Measurements from ENCODE around the gene NCR2.
A peak's percentile ranks its signal among the peaks of the same experiment; 100 is the strongest.
"Not testable (repeated sequence)": the region's sequence is repeated elsewhere in the genome, so short reads cannot be mapped to it uniquely, and the experiment has no call there.

Gene NCR2, protein sequence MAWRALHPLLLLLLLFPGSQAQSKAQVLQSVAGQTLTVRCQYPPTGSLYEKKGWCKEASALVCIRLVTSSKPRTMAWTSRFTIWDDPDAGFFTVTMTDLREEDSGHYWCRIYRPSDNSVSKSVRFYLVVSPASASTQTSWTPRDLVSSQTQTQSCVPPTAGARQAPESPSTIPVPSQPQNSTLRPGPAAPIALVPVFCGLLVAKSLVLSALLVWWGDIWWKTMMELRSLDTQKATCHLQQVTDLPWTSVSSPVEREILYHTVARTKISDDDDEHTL

DNA sequence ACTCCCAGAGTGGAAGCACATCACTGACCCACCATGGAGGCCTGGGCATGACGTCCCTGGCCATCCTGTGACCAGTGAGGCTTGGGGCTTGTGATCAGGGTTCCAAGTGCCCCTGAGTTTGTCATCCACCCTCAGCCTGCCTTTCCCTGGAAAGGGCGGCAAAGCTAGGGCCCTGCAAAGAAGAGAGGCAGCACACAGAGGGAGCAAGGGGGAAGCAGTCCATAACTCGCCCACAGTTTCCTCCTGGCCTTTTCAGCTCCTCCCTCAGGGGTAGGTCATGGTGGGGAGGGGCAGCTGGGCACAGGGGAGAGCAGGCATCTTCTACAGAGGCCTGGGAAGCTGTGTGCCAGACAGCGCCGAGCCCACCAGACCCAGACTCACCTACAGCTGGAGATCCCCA is at the start of gene NCR2:
NCR2 (plus strand) TSS at position 313 of the 400 bp plus-strand sequence. CDS start 269 bp downstream, outside the sequence.
- H3K4me3 ChIP-seq (ENCODE audit: low read depth, low read length): no peak within 1 kb of the TSS

DNA sequence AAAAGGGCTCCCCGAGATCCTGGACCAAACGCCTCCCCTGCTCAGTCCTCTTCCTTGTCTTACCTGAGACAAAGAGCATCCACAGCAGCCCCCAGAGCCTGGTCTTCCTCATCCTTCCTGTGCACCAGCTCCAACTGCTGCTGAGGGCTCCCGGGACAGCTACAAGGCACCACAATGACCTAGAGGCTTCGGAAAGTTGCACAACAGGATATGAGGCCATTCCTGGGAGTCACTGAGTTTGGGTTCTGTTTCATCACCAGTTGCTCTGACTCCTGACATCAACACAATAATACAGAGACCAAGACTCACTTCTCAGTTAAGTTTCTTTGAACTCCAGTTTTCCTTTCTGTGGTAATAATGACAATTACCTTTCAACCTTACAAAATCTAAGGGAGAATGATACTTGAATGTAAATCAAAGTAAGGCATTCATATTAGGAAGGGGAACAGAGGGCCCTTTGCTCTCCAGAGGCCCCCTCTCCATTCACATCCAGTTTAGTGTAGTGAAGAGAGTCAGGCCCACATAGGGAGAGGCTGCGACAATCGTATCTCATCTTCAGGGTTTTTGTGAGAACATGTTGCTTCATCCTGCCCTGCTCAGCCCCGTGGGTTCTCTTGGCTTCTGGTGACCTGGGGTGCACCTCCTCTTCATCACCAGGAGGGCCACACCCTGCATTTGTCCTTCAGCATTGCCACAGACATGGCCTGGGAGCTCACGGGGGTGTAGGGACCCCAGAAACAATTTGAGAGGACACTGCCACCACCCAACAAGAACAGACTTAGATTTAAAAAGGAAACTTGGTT is 48.7 kb upstream of the NCR2 start, which contains the start of gene TREM1:
TREM1 (minus strand) TSS at position 139 of the 803 bp plus-strand sequence; CDS start at position 112, 27 bp downstream.
- H3K4me3 ChIP-seq (ENCODE audit: low read depth, low read length): no peak within 1 kb of the TSS

GRCh38 chr6:41288030-41288753 is 47.2 kb upstream of the NCR2 start:
- no peak overlapping the region for H3K4me3 ChIP-seq (ENCODE audit: low read depth, low read length)

- no peak overlapping the region for H3K4me3 ChIP-seq (ENCODE audit: low read depth, low read length)
Observed at GRCh38 chr6:41288754-41289129, 46.7 kb upstream of the NCR2 start.

GRCh38 chr6:41289815-41290214 is 45.6 kb upstream of the NCR2 start:
- no peak overlapping the region for H3K4me3 ChIP-seq (ENCODE audit: low read depth, low read length)

GRCh38 chr6:41291717-41292116 is 43.7 kb upstream of the NCR2 start:
- H3K4me3 ChIP-seq (ENCODE audit: low read depth, low read length): no peak overlapping the region

GRCh38 chr6:41294214-41294872 is 41.1 kb upstream of the NCR2 start:
- no peak overlapping the region for H3K4me3 ChIP-seq (ENCODE audit: low read depth, low read length)

DNA sequence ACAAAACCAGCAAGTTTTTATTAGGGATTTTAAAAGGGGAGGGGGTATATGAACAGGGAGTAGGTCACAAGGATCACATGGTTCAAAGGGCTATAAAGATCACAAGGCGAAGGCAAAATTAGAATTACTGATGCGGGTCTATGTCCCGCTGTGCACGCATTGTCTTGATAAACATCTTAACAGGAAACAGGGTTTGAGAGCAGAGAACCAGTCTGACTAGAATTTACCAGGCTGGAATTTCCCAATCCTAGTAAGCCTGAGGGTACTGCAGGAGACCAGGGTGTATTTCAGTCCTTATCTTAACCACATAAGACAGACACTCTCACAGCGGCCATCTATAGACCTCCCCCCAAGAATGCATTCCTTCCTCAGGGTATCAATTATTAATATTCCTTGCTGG is 38.2 kb upstream of the NCR2 start:
- not testable (repeated sequence) for H3K4me3 ChIP-seq (ENCODE audit: low read depth, low read length)

- H3K4me3 ChIP-seq (ENCODE audit: low read depth, low read length): no peak overlapping the region
Observed at GRCh38 chr6:41298785-41299502, 36.5 kb upstream of the NCR2 start.

DNA sequence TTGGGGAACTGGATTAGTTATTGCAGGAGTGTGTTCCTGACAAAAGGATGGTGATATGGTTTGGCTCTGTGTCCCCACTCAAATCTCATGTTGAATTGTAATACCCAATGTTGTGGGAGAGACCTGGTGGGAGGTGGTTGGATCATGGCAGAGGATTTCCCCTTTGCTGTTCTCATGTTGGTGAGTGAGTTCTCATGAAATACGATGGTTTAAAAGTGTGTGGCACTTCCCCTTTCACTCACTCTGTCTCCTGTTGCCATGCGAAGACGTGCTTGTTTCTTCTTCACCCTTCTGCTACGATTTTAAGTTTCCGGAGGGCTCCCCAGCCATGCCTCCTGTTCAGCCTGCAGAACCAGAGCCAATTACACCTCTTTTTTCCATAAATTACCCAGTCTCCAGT is 32.8 kb upstream of the NCR2 start:
- no peak overlapping the region for H3K4me3 ChIP-seq (ENCODE audit: low read depth, low read length)

DNA sequence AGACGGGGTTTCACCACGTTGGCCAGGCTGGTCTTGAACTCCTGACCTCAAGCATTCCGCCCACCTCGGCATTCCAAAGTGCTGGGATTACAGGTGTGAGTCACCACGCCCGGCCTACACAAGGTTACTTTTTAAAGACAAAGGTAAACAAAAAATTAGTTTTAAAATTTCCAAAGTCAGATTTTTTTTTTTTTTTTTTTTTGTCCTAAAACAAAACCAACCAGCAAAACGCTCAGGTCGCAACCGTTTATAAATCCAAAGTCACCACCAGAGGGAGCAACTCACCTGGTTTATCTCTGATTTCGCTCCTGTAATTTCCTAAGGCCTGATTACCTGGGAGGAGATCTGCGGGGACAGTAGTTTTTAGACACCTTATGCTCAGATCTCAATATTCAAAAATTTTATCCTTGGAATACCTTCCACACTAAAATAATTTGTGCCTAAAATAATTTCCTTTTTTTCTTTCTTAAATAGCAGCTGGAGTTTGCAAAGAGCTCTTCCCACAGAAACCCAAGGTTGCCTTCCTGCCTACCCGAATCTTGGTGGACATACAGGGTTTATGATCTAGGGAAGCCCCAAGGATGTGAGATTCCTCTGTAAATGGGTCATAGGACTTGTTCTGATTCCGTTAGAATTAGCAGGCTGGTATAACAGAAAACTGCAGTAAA is 29.1 kb upstream of the NCR2 start:
- no peak overlapping the region for H3K4me3 ChIP-seq (ENCODE audit: low read depth, low read length)

DNA sequence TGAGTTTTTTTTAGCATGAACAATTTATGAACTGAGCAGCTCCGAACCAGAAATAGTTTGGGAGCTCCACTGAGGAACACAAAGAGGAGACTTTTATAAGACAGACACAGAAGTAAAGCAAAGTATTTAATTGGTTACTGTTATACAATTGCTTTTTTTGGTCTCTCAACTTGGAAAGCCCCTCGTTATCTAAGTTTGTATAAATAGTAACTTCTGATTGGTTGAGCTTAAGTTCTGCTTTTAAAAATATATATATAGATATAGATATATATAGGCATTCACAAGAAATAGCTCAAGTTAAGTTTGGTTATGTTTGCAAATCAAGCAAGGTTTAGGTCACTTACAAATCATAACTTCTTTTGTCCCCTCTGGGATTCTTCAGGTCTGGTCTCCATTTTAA is 20.2 kb upstream of the NCR2 start:
- H3K4me3 ChIP-seq (ENCODE audit: low read depth, low read length): no peak overlapping the region

DNA sequence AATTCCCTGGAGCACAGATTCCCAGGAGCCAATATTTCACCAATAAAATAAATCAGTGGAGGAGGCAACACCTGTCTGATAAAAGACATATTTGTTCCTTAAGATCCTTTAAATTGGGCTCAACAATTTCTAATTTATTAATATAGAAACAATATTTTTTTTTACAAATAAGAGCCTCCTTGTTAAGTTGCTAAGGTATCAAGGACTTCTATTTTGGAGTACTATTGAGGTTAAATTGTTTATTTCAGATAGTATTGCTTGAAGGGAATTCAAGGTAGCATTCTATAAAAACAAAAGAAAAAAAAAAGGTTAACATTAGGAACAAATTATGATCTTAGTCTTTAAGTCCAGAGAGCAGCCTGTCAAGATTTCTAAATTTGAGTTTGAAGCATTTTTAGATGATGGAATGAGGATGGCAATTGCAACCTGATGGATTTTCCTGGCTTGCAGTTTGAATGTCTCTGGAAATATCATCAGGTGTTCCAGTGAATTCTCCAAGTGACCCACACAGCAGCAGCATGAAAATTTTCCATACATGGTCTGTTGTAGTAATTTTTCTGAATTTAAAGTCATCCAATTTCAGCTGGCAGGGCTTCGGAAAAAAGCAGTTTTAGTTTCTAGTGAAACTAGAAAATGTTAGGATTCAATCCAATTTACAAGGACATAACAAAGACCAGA is 19.3 kb upstream of the NCR2 start:
- H3K4me3 ChIP-seq (ENCODE audit: low read depth, low read length): no peak overlapping the region

GRCh38 chr6:41318261-41318653 is 17.2 kb upstream of the NCR2 start:
- peak overlapping the region; percentile 22 for H3K4me3 ChIP-seq (ENCODE audit: low read depth, low read length)

DNA sequence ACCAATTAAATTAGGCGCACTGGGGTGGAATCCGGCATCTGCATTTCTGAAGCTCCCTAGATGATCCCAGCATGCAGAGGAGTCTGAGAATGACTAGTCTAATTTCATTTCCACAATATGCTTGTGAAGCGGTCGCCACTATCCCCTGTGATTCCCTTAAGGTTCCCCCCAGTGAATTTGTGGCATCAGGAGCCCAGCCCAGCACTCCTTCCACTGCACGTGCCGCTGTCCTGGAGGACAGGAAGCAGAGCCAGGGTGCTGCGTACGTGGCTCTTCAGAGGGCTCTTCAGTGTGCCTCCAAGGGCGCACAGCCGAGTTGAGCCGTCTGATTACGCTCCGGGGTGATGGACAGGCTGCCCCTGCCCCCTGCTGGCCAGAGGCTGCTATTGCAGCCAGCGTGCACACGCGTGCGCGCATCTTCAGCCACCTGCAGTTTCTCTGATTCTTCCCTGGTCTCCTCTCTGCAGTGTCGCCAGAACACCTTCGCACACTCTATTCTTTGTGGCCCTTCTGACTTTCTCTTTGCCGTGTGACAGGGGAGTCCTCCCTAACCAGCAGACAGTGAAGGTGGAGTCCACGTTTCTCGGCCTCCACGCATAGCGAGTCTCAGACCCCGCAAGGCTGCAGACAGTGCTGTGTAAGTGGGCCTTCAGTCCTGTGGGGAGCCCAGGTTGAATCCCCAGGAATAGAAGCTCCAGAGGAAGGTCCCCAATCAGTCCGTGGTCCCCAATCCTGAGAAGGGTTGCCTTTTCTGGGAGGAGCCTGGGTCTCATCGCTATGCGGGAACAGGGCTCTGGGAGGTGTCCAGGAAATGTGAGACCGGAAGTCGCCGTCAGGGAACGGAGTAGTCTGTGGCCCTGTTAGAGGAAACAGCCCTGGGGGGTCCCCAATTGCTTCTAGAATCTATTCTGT is 16.5 kb upstream of the NCR2 start:
- H3K4me3 ChIP-seq (ENCODE audit: low read depth, low read length): peak overlapping the region; percentile 22

- H3K4me3 ChIP-seq (ENCODE audit: low read depth, low read length): no peak overlapping the region
Observed at GRCh38 chr6:41321183-41321582, 14.2 kb upstream of the NCR2 start.

DNA sequence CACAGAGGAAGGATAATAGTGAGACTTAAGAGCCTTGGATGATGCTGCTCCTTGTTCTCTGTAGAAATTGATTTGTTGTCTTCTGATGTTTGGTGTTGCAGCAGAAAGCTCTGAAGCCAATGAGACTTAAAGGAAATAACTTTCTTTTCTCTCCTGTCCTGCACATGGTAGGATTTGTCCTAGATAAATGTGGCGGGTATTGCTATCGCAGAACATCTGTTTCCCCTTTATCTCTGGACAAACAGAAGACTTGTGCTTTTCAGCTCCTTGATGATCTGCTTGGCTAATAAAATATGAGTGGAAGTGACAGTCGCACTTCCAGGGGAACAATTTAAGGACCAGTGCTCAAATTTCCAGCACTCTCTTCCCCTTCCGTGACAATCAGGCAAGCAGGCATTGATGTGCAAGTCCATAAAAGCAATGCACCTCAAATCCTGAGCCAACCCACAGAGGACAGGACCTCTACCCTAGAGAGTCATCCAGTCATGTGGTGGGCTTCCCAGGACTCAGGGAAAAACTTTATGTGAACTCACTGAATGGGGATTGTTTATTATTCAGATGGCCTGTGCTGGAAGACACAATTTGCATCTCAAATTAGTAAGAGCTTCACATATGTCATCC is 9.9 kb upstream of the NCR2 start:
- no peak overlapping the region for H3K4me3 ChIP-seq (ENCODE audit: low read depth, low read length)

GRCh38 chr6:41326092-41326491 is 9.3 kb upstream of the NCR2 start:
- H3K4me3 ChIP-seq (ENCODE audit: low read depth, low read length): no peak overlapping the region
